Hindlimb muscle (tissue), 1 donor: Measurements from ENCODE around the gene SYNE1. TPM values are rescaled to one million over a fixed set of nuclear protein-coding genes. Genes with fewer than 3 reads are reported as not detected.

Source experiments
- DNase-seq: peaks from one replicate; pipeline ENCODE4 v3.0.0-alpha.2; 2013
- polyA plus RNA-seq: library from polyadenylated mRNA; unstranded; fragments of 120-200 nt; gene quantifications from one replicate; pipeline ENCODE4 v1.2.1, GENCODE V29; 2013; ENCODE audit not compliant: insufficient read length

The SYNE1 gene
- polyA plus RNA-seq, 1 donor: 148 TPM

- no peak for DNase-seq
Observed at GRCh38 chr6:152223636-152224035, 413.5 kb downstream of the SYNE1 start.

- no peak for DNase-seq
Observed at GRCh38 chr6:152221806-152222628, 415.1 kb downstream of the SYNE1 start.

- no peak for DNase-seq
Observed at GRCh38 chr6:152220786-152221185, 416.4 kb downstream of the SYNE1 start.

- no peak for DNase-seq
Observed at GRCh38 chr6:152218887-152219286, 418.3 kb downstream of the SYNE1 start.

GRCh38 chr6:152212437-152212836 lies 424.7 kb downstream of the SYNE1 start:
- no peak for DNase-seq

- no peak for DNase-seq
Observed at GRCh38 chr6:152209211-152209610, 428.0 kb downstream of the SYNE1 start.

- no peak for DNase-seq
Observed at GRCh38 chr6:152207915-152208714, 429.0 kb downstream of the SYNE1 start.

- DNase-seq: no peak
Observed at GRCh38 chr6:152206072-152206818, 430.9 kb downstream of the SYNE1 start.

- no peak for DNase-seq
Observed at GRCh38 chr6:152204591-152204990, 432.6 kb downstream of the SYNE1 start.

- DNase-seq: no peak
Observed at GRCh38 chr6:152201120-152201519, 436.0 kb downstream of the SYNE1 start.

- no peak for DNase-seq
Observed at GRCh38 chr6:152195896-152196295, 441.3 kb downstream of the SYNE1 start.

- no peak for DNase-seq
Observed at GRCh38 chr6:152189736-152190135, 447.4 kb downstream of the SYNE1 start.

GRCh38 chr6:152188011-152188410 lies 449.2 kb downstream of the SYNE1 start:
- no peak for DNase-seq

- no peak for DNase-seq
Observed at GRCh38 chr6:152186840-152187239, 450.3 kb downstream of the SYNE1 start.

GRCh38 chr6:152184917-152185574 lies 452.1 kb downstream of the SYNE1 start:
- DNase-seq: no peak

- DNase-seq: no peak
Observed at GRCh38 chr6:152184573-152184916, 452.6 kb downstream of the SYNE1 start.

- no peak for DNase-seq
Observed at GRCh38 chr6:152180601-152181000, 456.6 kb downstream of the SYNE1 start.

GRCh38 chr6:152176268-152176667 lies 460.9 kb downstream of the SYNE1 start:
- no peak for DNase-seq

- no peak for DNase-seq
Observed at GRCh38 chr6:152173957-152174356, 463.2 kb downstream of the SYNE1 start.

- DNase-seq: no peak
Observed at GRCh38 chr6:152173321-152173720, 463.8 kb downstream of the SYNE1 start.

GRCh38 chr6:152170702-152171667 lies 466.2 kb downstream of the SYNE1 start:
- no peak for DNase-seq
